Occipital lobe (tissue), 2 donors: ENCODE data around the gene ADAM23. TPM values are rescaled to one million over a fixed set of nuclear protein-coding genes. Genes with fewer than 3 reads are reported as not detected.

Experiments
- DNase-seq: peaks from one replicate; lab custom pipeline; 2025; lab: John Stamatoyannopoulos, UW
- total RNA-seq: library from RNA; depleted of rRNA; stranded (reverse); fragments of >200 nt; gene quantifications from one replicate; pipeline ENCODE4 v1.2.3, GENCODE V29; 2014

Gene ADAM23
- total RNA-seq, 1 donor from 2014 or later: 18.9 TPM

- no peak for DNase-seq
Observed at GRCh38 chr2:206561962-206562361, 118.6 kb downstream of the ADAM23 start.

DNA sequence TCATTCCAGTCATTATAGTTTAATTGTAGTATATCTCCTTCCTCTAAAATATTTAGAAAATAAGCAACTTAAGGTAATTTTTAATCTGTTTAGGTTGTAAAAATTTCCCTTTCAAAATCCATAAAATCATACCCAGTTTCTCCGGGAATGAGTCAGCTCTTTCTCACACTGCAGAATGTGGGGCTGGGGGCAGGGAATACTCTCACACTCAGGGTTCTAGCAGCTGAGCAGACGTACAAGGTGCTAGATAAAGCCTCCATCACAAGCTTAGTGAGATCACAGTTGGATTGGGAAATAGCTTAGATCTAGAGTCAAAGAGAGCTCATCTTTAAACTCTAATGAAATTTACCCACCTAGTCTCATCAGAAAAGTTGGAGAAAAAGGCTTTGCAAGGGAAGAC is 119.0 kb downstream of the ADAM23 start:
- DNase-seq: no peak

- no peak for DNase-seq
Observed at GRCh38 chr2:206563374-206563773, 120.0 kb downstream of the ADAM23 start.

DNA sequence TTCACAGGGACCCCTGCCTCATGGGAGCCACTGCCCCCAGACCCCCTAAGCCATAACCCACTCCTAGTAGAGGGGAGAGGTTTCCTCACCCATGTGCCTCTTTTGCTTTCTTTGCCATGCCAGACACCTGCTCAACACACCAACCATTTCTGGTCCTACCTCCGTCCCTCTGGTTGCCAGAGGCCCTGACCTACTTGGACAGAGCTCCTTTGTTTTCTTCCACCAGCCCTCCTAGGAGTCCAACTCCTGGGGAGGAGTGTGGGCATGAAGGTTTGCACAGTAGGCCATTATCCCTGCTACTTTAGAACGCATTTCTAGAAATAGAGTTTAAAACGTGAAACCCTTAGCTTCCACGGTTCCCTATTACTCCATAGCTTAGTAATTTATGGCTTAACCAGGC is 122.3 kb downstream of the ADAM23 start:
- no peak for DNase-seq

- no peak for DNase-seq
Observed at GRCh38 chr2:206569470-206569869, 126.1 kb downstream of the ADAM23 start.

GRCh38 chr2:206570199-206570598 is 126.9 kb downstream of the ADAM23 start:
- no peak for DNase-seq

DNA sequence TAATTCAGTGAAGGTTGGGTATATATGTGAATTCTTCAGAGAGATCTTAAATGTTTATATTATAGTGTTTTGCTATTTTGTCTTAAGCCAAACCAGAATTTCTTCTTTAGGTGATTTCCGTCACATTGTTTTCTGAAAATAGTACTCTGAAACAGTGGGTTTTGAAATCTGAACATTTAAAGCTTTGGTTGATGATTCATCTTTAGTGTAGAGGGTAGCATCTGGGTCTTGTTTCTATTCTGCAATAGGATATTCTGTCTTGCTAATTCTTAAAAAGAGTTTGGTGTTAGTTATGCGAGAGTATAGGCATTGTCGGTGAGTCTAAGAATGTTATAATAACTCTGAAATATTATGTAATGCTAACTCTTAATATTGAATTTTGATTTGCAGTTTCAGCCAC is 129.4 kb downstream of the ADAM23 start:
- DNase-seq: no peak

DNA sequence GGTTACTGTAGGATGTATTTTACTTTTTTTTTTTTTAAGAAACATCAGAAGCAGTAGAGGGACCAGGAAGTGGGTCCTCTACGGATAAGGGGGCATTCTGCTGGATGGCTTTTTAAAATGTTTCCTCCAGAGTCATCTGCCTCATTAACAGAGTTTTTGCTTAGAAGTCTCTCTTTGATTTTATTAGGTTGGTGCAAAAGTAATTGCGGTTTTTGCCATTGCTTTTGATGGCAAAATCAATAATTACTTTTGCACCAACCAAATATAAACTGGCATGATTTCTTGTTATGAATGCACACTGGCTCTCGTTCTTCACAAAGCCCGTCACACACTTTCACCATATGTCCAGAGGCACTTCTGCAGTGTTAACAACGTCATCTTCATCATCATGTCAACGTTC is 130.5 kb downstream of the ADAM23 start:
- DNase-seq: no peak

GRCh38 chr2:206584323-206585116 is 141.2 kb downstream of the ADAM23 start:
- no peak for DNase-seq

DNA sequence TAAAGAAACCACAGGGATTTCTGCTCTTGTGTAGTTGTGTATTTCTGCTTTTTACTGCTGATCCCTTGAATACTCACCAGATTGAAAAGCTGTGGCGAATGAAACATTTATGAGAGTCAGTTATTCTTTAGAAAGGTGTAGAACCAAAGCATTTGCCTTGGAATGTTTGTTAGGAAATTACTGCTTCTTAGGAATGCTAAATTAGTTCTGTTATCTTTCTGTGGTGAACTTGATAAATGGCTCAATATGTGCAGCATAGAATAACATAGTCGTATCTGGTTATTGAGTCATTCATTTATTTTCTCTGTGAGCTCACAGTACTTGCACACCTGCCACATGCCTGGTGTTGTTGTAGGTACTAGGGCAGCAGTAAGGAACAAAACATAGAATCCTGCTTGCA is 142.0 kb downstream of the ADAM23 start:
- no peak for DNase-seq

GRCh38 chr2:206586609-206587008 is 143.3 kb downstream of the ADAM23 start:
- no peak for DNase-seq

GRCh38 chr2:206597717-206598218 is 154.4 kb downstream of the ADAM23 start:
- no peak for DNase-seq

DNA sequence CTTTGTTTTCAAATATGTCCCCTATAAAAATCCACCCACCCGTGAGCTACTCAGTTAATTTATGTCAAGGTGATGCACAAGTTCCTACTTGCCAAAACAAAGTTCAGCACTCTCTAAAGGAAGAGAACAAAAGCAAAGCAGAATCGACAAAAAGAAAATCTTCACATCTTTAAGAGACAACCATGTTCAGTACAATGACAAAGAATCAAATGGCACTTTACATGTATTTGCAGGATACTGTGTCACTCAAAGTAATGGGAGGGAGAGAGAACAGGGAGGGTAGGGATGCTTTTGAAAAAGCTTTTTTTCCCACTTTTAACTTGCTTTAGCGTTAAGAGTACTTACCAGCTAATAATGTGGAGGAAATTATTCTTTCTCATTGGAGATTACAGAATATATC is 159.9 kb downstream of the ADAM23 start:
- no peak for DNase-seq

DNA sequence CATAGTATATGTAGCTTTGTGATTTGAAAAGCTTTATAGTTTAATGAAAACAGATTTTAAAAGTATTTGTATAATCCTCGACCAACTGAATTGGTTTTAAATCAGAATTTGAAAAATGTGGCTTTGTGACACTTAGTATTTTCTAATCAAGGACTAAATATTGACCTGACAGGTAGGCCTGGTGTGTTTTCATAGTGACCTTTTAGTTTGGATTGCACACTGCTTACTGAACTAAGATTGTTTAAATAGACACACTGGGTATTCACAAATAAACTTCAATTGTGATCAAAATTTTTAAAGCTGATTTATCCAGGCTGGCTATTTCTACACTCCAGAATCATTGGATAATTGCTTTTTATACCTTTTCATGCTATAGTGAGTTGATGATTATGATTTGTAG is 167.1 kb downstream of the ADAM23 start:
- no peak for DNase-seq

DNA sequence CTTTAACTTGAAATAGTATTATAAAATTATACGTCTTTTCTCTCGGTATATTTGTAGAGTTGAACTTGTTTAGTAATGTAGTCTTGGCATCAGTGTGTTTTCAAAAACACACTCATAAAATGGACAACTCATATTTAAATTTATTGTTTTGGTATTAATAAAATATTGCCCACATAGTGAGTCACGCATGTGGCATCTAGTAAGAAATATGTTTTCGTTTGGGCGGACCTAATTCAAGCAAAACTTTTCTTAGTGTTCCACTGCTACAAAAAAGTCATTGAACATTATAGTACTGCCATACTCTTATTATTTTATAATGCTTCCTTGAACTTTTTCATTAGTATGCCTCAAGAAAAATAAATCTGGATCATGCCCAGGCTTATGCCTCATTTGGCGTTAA is 167.9 kb downstream of the ADAM23 start:
- DNase-seq: no peak

DNA sequence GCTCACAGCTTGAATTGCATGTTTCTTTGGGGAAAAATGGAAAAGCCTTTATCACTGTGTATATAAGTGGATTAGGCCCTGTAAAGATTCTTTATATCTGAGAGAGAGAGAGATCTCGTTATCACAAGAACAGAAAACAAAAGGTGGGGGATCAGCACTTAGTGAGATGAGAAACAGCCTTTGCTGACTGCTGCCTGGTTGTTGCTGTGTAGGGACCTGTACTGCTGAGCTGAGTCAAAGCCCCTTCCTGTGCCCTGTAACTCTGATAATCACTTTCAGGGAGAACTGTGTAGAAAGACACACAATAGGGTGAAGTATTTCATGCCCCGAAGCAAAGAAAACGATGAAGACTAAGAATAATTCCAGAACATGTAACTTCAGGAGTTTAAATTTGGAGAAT is 168.4 kb downstream of the ADAM23 start:
- DNase-seq: no peak

DNA sequence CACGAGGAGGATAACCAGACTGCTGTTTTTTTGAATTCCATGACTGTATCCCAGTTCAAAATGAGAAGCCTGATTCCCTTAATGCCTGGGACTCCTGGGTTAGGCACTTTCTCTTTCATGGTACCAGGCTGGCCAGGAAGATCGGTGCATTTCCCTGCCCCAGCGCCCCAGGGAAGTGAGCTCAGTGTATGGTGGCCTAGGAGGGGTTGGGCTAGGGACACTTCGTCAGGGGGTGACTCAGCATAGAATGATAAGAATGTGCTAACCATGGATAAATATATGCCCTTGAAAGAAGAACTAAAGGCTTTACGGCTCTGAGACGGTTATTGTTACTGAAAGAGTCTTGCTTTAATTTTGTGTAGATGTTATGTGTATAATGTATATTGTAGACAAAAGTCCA is 171.5 kb downstream of the ADAM23 start:
- no peak for DNase-seq

DNA sequence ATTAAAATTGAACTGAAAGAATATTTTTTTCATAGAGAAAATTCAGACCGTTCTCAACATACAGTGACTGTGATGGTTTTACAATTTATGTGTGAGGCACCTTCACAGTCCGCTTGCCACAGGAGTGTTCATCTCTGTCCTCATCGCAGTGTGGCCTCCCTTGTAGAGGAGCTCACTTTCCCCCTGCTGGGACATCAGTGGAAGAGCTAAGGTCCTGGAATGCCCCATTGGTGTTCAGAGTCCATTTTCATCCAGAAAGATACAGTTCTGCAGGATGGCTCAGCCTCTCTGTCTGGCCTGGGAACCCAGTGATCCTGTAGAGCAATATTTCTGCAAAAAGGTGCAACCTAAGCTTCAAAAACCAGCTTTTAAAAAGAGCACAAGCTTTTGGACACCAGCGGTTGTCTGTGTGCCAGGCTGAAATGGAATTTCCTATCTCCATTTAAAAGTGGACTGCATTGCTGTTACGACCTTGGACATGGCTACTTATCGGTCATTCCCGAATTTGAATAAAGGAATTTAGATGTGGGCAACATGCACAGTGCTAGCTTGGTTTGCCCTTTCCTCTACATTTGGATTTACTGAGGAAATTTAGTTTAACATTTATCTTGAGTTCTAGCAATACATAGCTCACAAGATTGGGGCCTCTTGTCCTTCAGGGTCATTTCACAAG is 172.2 kb downstream of the ADAM23 start:
- DNase-seq: no peak

- no peak for DNase-seq
Observed at GRCh38 chr2:206616151-206616550, 172.8 kb downstream of the ADAM23 start.

DNA sequence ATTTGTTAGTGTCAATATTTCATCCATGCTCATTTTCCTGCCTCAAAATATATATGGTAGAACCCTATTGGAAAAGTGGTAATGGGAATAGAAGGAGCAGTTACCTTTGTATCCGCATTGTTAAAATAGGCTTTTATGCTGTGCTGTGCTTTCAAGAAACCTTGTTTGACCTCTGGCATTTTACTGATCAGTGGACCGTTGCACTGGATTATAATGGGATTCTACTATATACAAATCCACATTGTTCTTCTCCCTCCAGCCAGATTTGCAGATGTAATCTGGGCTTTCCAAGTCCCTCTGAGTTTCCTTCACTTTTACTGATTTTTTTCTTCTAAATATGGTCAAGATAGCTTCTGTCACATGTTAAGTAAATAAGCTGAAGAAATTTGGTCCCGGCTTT is 175.7 kb downstream of the ADAM23 start:
- DNase-seq: no peak

GRCh38 chr2:206626108-206626507 is 182.8 kb downstream of the ADAM23 start:
- no peak for DNase-seq

DNA sequence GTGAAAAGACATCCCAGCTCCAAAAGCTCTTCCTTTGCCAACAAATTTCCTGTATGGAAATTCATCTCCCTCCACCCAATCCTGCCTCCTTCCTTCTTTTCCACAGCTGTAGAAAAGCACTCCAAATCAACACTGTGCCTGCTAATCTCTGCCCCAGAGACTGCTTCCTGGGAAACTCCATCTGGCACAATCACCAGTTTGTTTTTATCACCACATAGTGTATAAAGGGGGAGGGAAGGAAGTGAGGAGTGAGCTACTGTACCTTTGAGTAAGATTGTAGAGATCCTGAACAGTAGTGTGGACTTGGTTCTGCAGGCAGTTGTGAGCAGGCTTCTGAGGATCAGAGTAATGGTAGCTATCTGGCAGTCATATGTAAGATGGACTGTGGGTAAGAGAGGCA is 184.3 kb downstream of the ADAM23 start:
- DNase-seq: no peak

- no peak for DNase-seq
Observed at GRCh38 chr2:206631340-206631739, 188.0 kb downstream of the ADAM23 start.
